Neural cell (in vitro differentiated cells): Measurements from ENCODE around the gene SUMO1.

Experiments used
- EZH2 ChIP-seq: fragments of 200-600, 300-800 bp; shearing (Covaris generic), sonication (generic); IDR thresholded peaks from 2 replicates; pipeline ENCODE4 v1.6.1; 2014; ENCODE audit warnings: antibody characterized with exemption, low read length, borderline replicate concordance, mild to moderate bottlenecking; ENCODE audit not compliant: insufficient read depth, poor library complexity, severe bottlenecking
- POLR2AphosphoS5 ChIP-seq: IDR thresholded peaks from 2 replicates; pipeline ENCODE4 v1.6.1; 2012
- TF ChIP-seq, protein P1 (sequence below): fragments of 450-650 bp; IDR thresholded peaks from 2 replicates; pipeline ENCODE4 v1.5.1; 2014; ENCODE audit warnings: antibody characterized with exemption, mild to moderate bottlenecking, moderate library complexity; ENCODE audit not compliant: poor library complexity, severe bottlenecking

DNA sequence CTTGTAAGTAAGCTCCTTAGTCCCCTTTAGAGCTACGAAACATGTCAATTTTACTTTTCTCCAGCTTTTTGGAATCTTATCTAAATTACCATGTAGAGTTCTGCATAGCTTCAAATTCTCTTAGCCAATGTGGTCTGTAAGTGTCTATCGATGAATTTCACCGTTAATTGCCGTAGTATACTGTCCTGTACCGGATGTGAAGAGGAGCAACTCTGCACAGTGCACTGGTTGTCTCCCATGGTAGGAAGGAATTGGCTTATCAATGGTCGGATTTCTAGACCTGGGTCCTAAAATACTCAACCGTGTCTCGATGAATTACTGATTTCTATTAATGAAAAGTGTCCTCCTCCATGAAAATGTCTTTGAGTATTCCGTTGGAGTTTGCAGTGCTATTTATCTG is 29.1 kb upstream of the SUMO1 start:
- TF ChIP-seq, protein P1, sequence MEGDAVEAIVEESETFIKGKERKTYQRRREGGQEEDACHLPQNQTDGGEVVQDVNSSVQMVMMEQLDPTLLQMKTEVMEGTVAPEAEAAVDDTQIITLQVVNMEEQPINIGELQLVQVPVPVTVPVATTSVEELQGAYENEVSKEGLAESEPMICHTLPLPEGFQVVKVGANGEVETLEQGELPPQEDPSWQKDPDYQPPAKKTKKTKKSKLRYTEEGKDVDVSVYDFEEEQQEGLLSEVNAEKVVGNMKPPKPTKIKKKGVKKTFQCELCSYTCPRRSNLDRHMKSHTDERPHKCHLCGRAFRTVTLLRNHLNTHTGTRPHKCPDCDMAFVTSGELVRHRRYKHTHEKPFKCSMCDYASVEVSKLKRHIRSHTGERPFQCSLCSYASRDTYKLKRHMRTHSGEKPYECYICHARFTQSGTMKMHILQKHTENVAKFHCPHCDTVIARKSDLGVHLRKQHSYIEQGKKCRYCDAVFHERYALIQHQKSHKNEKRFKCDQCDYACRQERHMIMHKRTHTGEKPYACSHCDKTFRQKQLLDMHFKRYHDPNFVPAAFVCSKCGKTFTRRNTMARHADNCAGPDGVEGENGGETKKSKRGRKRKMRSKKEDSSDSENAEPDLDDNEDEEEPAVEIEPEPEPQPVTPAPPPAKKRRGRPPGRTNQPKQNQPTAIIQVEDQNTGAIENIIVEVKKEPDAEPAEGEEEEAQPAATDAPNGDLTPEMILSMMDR: no peak
- TF ChIP-seq POLR2AphosphoS5: no peak
- no peak for TF ChIP-seq EZH2
